ENCODE measurements around the gene ANKS1A.
"Not testable (repeated sequence)": the region's sequence is repeated elsewhere in the genome, so short reads cannot be mapped to it uniquely, and the experiment has no call there.

DNA sequence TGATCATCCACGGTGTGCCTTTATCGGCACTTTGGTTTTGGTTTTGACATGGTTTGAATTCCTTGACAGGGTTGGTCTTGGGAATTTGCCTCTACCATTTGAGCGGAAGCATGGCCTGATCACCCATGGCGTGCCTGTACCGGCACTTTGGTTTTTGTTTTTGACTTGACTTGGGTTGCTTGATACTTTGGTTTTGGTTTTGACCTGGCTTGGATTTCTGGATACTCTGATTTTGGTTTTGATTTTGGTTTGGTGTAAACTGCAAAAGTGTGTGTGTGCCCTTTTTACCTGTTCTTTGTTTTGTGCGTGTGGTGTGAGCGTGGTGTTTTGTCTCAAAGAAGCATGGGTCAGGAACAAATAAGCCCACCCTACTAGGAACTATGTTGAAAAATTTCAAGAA, 110.1 kb downstream of the ANKS1A start:
- TF ChIP-seq, protein P1, sequence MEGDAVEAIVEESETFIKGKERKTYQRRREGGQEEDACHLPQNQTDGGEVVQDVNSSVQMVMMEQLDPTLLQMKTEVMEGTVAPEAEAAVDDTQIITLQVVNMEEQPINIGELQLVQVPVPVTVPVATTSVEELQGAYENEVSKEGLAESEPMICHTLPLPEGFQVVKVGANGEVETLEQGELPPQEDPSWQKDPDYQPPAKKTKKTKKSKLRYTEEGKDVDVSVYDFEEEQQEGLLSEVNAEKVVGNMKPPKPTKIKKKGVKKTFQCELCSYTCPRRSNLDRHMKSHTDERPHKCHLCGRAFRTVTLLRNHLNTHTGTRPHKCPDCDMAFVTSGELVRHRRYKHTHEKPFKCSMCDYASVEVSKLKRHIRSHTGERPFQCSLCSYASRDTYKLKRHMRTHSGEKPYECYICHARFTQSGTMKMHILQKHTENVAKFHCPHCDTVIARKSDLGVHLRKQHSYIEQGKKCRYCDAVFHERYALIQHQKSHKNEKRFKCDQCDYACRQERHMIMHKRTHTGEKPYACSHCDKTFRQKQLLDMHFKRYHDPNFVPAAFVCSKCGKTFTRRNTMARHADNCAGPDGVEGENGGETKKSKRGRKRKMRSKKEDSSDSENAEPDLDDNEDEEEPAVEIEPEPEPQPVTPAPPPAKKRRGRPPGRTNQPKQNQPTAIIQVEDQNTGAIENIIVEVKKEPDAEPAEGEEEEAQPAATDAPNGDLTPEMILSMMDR (conservative IDR thresholded peaks at IDR 0.05), result not testable (repeated sequence)
- TF ChIP-seq EZH2 (IDR thresholded peaks at IDR 0.05; ENCODE audit: low read depth), result not testable (repeated sequence)

Data from PC-9 (cell line).